Smooth muscle cell (in vitro differentiated cells): Measurements from ENCODE around the gene INTS6. TPM values are rescaled to one million over a fixed set of nuclear protein-coding genes. Genes with fewer than 3 reads are reported as not detected.

Experiments used
- DNase-seq: peaks from one replicate; lab custom pipeline; 2025; ENCODE audit not compliant: unreplicated experiment; lab: John Stamatoyannopoulos, UW
- H2AFZ ChIP-seq: fragments of 200-600 bp; sonication (generic); 2 replicates; pipeline ENCODE4 v1.6.0; 2016; ENCODE audit warnings: antibody characterized with exemption, low read depth, mild to moderate bottlenecking
- H3F3A ChIP-seq: fragments of 200-600 bp; sonication (generic); 2 replicates; pipeline ENCODE4 v1.6.0; 2017; ENCODE audit warnings: antibody characterized with exemption, low read depth
- H3K27ac ChIP-seq: fragments of 200-600 bp; sonication (generic); 2 replicates; pipeline ENCODE4 v1.5.1; 2016; ENCODE audit warnings: low read depth, mild to moderate bottlenecking
- H3K27me3 ChIP-seq: fragments of 200-600 bp; sonication (generic); 2 replicates; pipeline ENCODE4 v1.6.1; 2016; ENCODE audit warnings: low read depth, mild to moderate bottlenecking
- H3K36me3 ChIP-seq: fragments of 200-600 bp; sonication (generic); 2 replicates; pipeline ENCODE4 v1.5.1; 2016; ENCODE audit warnings: low read depth
- H3K4me1 ChIP-seq: fragments of 200-600 bp; sonication (generic); 2 replicates; pipeline ENCODE4 v1.5.1; 2016; ENCODE audit warnings: low read depth
- H3K4me2 ChIP-seq: fragments of 200-600 bp; sonication (generic); 2 replicates; pipeline ENCODE4 v1.6.0; 2016; ENCODE audit warnings: mild to moderate bottlenecking
- H3K4me3 ChIP-seq: fragments of 200-600 bp; sonication (generic); 2 replicates; pipeline ENCODE4 v1.5.1; 2016; ENCODE audit warnings: mild to moderate bottlenecking
- H3K79me2 ChIP-seq: fragments of 200-600 bp; sonication (generic); 2 replicates; pipeline ENCODE4 v1.6.0; 2016; ENCODE audit warnings: low read depth, mild to moderate bottlenecking
- H3K9ac ChIP-seq: fragments of 200-600 bp; sonication (generic); 2 replicates; pipeline ENCODE4 v1.6.0; 2016; ENCODE audit warnings: low read depth
- H3K9me3 ChIP-seq: fragments of 200-600 bp; sonication (generic); replicated peaks from 2 replicates; pipeline ENCODE4 v1.5.1; 2016; ENCODE audit warnings: low read depth
- H4K20me1 ChIP-seq: fragments of 200-600 bp; sonication (generic); 2 replicates; pipeline ENCODE4 v1.6.0; 2016; ENCODE audit warnings: low read depth
- WGBS: methylation state at CpG from one replicate; pipeline ENCODE4 v1.1.7; 2016; ENCODE audit warnings: low lambda C conversion rate; 5-methylcytosine and 5-hydroxymethylcytosine counted together
- polyA plus RNA-seq: library from polyadenylated mRNA; unstranded; fragments of >200 nt; fragmentation: Nextera tagmentation; extraction: Ambion mirVana; gene quantifications from 2 replicates; pipeline ENCODE4 v1.2.1, GENCODE V29; 2016
- total RNA-seq: library from RNA; depleted of rRNA; stranded (reverse); fragments of >200 nt; gene quantifications from 2 replicates; pipeline ENCODE4 v1.2.3, GENCODE V29; 2014
- TF ChIP-seq, protein P1 (sequence below): fragments of 200-600 bp; sonication (generic); IDR thresholded peaks from 2 replicates; pipeline ENCODE4 v1.5.1; 2017; ENCODE audit warnings: borderline replicate concordance, mild to moderate bottlenecking, antibody characterized with exemption; ENCODE audit not compliant: insufficient read depth, poor library complexity, severe bottlenecking

Gene INTS6
- total and polyA plus RNA-seq, 2 experiments from 2014 or later, result 22.5 to 51.6 TPM

DNA sequence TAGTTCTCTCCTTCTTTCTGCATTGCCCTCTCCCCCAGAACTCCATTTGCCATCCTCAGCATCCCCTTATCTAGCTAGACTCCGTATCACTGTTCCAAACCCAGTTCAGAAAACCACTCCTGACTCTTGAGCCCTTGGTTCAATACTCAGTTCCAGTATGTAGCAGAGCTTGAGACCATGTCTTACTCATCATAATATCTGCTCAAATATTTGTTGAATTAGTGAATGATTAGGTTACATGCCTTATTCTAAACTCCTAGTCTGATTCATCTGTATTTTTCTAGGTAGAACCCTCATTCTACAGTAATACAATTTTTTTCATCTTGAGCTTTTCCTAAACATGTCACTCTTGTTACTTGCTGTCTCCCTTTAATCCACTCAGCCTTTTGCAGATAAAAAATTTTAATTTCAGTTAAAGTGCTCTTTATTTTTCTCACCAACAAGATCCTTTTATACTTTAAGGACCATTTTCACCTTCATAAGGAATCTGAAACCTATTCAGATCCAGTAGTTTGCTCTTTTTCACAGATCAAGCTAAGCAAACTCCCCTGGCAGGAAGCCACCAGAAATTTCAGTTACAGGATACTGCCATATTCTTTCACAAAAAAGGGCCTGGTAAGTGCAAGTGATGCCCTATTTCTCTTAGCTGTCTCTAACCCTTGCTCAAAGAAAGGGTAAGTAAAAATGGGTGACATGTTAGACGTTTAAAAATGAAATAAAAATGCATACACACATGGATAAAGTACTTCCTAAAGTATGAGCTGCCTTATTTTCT lies 23.1 kb upstream of the INTS6 start:
- WGBS, result 83% methylated on average over 2 of the region's 2 CpGs
- no peaks in the 10 kb centered on the region for H3K4me1 ChIP-seq
- DNase-seq, result no peak
- H2AFZ ChIP-seq, result no peak overlapping the region
- TF ChIP-seq, protein P1, sequence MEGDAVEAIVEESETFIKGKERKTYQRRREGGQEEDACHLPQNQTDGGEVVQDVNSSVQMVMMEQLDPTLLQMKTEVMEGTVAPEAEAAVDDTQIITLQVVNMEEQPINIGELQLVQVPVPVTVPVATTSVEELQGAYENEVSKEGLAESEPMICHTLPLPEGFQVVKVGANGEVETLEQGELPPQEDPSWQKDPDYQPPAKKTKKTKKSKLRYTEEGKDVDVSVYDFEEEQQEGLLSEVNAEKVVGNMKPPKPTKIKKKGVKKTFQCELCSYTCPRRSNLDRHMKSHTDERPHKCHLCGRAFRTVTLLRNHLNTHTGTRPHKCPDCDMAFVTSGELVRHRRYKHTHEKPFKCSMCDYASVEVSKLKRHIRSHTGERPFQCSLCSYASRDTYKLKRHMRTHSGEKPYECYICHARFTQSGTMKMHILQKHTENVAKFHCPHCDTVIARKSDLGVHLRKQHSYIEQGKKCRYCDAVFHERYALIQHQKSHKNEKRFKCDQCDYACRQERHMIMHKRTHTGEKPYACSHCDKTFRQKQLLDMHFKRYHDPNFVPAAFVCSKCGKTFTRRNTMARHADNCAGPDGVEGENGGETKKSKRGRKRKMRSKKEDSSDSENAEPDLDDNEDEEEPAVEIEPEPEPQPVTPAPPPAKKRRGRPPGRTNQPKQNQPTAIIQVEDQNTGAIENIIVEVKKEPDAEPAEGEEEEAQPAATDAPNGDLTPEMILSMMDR, result no peak
- H3F3A ChIP-seq, result no peaks in the 10 kb centered on the region
- no peak overlapping the region for H3K4me3 ChIP-seq
- no peaks in the 10 kb centered on the region for H3K27me3 ChIP-seq
- no peaks in the 10 kb centered on the region for H3K36me3 ChIP-seq
- no peaks in the 10 kb centered on the region for H3K79me2 ChIP-seq
- H3K9me3 ChIP-seq, result no peaks in the 10 kb centered on the region
- no peak overlapping the region for H3K27ac ChIP-seq
- no peak overlapping the region for H3K9ac ChIP-seq
- no peak overlapping the region for H3K4me2 ChIP-seq
- no peaks in the 10 kb centered on the region for H4K20me1 ChIP-seq

DNA sequence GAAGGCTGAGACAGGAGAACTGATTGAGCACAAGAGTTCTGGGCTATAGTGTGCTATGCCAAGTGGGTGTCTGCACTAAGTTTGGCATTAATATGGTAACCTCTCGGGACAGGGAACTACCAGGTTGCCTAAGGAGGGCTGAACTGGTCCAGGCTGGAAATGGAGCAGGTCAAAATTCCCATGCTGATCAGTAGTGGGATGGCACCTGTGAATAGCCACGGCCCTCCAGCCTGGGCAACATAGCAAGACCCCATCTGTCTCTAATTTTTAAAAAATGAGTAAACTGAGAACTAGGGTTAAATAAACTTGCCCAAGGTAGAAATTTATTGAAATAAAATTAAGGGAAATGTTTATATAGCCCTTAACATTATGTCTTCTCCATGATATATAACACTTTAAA lies 17.0 kb upstream of the INTS6 start:
- Histone ChIP-seq H3K4me2 (no peak overlapping the region), H3K9me3 (no peaks in the 10 kb centered on the region), H3K4me1 (no peaks in the 10 kb centered on the region), H3K27me3 (no peaks in the 10 kb centered on the region), H3K9ac (no peak overlapping the region), H3K27ac (no peak overlapping the region), H3K79me2 (no peaks in the 10 kb centered on the region), H3F3A (no peaks in the 10 kb centered on the region), H3K4me3 (no peak overlapping the region), H3K36me3 (no peaks in the 10 kb centered on the region), H2AFZ (no peak overlapping the region), H4K20me1 (no peaks in the 10 kb centered on the region)
- no peak for DNase-seq
- TF ChIP-seq, protein P1, result no peak
- WGBS, result 87% methylated on average over 2 of the region's 2 CpGs

DNA sequence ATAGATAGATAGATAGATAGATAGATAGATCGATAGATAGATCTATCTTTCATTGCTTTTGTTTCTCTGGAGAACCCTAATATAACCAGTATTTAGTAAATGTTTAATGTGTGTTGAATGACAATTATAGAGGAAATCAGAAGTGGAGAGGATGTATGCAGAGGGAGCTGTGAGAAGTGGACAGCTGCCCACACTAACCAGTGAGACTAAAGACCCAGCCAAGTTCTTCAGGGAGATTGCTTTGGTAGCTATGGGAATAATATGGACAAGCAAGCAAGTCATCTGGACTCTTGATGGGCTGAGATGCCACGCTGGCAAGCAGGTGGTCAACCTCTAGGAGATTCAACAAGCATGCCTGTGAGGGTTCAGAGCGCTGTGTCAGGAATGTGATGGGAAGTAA lies 14.9 kb upstream of the INTS6 start:
- Histone ChIP-seq H3K27ac (no peak overlapping the region), H3K9ac (no peak overlapping the region), H3K4me2 (no peak overlapping the region), H4K20me1 (no peaks in the 10 kb centered on the region), H3K27me3 (no peaks in the 10 kb centered on the region), H3K79me2 (no peaks in the 10 kb centered on the region), H3K4me1 (no peaks in the 10 kb centered on the region), H2AFZ (no peak overlapping the region), H3F3A (no peaks in the 10 kb centered on the region), H3K9me3 (no peaks in the 10 kb centered on the region), H3K36me3 (no peaks in the 10 kb centered on the region), H3K4me3 (no peak overlapping the region)
- TF ChIP-seq, protein P1, result no peak
- WGBS, result 94% methylated on average over 3 of the region's 3 CpGs
- no peak for DNase-seq

DNA sequence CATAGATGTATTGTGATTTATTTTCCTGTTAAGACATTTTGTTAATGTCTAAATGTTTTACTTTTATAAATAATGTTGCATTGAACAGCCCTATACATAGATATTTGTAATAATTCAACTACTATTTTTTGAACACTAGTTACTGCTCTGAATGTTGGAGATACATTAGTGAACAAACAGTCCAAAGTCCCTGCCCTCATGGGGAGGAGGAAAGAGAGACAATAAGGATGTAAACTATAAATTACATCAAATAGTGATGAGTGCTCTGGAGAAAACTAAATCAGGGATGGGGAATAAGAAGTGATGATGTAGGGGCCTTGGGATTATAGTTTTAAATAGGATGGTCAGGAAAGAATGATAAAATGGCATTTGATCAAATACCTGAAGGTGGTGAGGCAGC lies 12.3 kb upstream of the INTS6 start:
- Histone ChIP-seq H3K9me3 (no peaks in the 10 kb centered on the region), H4K20me1 (no peaks in the 10 kb centered on the region), H3K27ac (no peak overlapping the region), H3K27me3 (no peaks in the 10 kb centered on the region), H3K36me3 (no peaks in the 10 kb centered on the region), H3K4me3 (no peak overlapping the region), H3K79me2 (no peaks in the 10 kb centered on the region), H3K9ac (no peak overlapping the region), H3K4me1 (no peaks in the 10 kb centered on the region), H3F3A (no peaks in the 10 kb centered on the region), H2AFZ (no peak overlapping the region), H3K4me2 (no peak overlapping the region)
- no peak for DNase-seq
- TF ChIP-seq, protein P1, result no peak
